GM10248 (cell line): ENCODE measurements around the gene LY86.

Experiments
- CTCF ChIA-PET: fragments of 300-600 bp; sonication (Branson Sonifier 250); formaldehyde crosslinking; extraction: SDS; loops from one replicate; lab custom pipeline; 2021; ENCODE audit warnings: antibody characterized with exemption; lab: Yijun Ruan, JAX
- POLR2A ChIA-PET: fragments of 350-650 bp; sonication (Branson Sonifier 250); formaldehyde crosslinking; extraction: SDS; loops from one replicate; lab custom pipeline; 2020; ENCODE audit warnings: antibody characterized with exemption; lab: Yijun Ruan, JAX
- DNase-seq: peaks from one replicate; pipeline ENCODE4 v3.0.0; 2012; ENCODE audit errors: extremely low spot score
- TF ChIP-seq, protein P1 (sequence below): IDR thresholded peaks from 2 replicates; pipeline ENCODE4 v1.5.1; 2012; ENCODE audit warnings: mild to moderate bottlenecking, low read depth; ENCODE audit errors: extremely low read depth, missing control alignments, control extremely low read depth

Gene LY86

DNA sequence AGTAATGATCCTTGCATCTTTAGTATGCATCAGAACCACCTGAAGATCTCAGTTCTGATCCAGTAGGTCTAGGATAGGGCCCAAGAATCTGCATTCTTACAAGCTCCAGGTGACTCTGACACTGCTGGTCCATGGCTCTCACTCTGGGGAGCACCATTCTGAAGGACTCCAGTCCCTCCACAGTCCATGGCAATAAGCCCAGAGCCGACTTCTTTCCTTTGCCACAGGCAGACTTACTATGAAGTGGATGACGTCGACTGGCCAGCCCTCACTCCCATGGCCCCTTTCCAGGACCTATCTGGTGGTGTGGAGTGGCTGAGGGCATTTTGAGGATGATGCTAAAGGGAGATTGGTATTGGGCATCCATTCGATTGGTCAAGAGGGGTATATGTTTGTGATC lies 21.8 kb upstream of the LY86 start:
- TF ChIP-seq, protein P1, sequence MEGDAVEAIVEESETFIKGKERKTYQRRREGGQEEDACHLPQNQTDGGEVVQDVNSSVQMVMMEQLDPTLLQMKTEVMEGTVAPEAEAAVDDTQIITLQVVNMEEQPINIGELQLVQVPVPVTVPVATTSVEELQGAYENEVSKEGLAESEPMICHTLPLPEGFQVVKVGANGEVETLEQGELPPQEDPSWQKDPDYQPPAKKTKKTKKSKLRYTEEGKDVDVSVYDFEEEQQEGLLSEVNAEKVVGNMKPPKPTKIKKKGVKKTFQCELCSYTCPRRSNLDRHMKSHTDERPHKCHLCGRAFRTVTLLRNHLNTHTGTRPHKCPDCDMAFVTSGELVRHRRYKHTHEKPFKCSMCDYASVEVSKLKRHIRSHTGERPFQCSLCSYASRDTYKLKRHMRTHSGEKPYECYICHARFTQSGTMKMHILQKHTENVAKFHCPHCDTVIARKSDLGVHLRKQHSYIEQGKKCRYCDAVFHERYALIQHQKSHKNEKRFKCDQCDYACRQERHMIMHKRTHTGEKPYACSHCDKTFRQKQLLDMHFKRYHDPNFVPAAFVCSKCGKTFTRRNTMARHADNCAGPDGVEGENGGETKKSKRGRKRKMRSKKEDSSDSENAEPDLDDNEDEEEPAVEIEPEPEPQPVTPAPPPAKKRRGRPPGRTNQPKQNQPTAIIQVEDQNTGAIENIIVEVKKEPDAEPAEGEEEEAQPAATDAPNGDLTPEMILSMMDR: no peak
- CTCF ChIA-PET: interaction anchor here (1.6 to 1.9 kb wide), 2 partner anchors 8 to 10 kb away, joined by 4 to 5 read pairs; no protein-coding TSS in a partner anchor
- no peak for DNase-seq
- POLR2A ChIA-PET: no interaction called here

DNA sequence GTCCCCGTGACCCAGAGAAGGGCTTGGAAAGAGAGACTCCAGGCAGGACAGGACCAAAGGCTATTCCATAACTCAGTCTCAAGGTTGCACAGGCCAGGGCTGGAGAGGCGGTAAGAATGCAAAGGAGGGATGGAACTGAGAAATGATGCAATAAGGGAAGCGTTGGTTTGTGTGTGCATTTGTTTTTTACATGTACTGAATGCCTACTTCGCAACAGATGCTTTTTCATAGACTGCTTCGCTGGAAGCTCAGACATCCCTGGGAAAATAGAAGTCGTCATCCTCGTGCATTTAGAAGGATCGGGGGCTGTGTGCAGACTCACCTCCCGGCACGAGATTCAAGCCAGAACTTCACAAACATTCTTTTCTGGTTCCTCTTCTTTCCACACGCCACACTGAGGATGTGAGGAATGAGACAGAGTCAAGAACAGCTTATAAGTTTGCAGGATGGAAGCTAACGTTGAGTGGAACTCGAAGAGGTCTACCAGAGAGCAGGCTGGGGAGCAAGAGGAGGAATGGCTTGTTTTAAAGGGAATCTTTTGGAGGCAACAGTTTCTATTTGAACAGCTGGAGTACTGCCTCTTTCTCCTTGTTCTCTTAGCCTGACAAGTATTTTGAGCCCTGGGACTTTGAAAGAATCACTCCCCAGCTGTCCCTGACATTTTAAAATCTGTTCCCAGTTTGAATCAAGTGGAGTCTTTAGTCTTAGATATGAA lies 19.3 kb upstream of the LY86 start:
- ChIA-PET POLR2A (no interaction called here), CTCF (interaction anchor here (0.6 to 2.1 kb wide), 7 partner anchors 10 to 128 kb away, joined by 3 to 9 read pairs (median 4); partner anchors contain the start of gene LY86)
- no peak for DNase-seq
- TF ChIP-seq, protein P1: no peak

GRCh38 chr6:6569811-6570164 lies 18.7 kb upstream of the LY86 start:
- CTCF ChIA-PET: interaction anchor here (0.8 to 2.1 kb wide), 6 partner anchors 10 to 127 kb away, joined by 3 to 9 read pairs (median 4); partner anchors contain the start of gene LY86
- POLR2A ChIA-PET: no interaction called here
- TF ChIP-seq, protein P1: no peak
- no peak for DNase-seq

GRCh38 chr6:6570929-6571671 lies 17.4 kb upstream of the LY86 start:
- DNase-seq: no peak
- TF ChIP-seq, protein P1: no peak
- POLR2A ChIA-PET: no interaction called here
- CTCF ChIA-PET: interaction anchor here (1.3 to 2.1 kb wide), 3 partner anchors 10 to 14 kb away, joined by 3 to 7 read pairs (median 4); no protein-coding TSS in a partner anchor

GRCh38 chr6:6575143-6575542 lies 13.4 kb upstream of the LY86 start:
- DNase-seq: no peak
- ChIA-PET POLR2A (no interaction called here), CTCF (interaction anchor here (1.3 to 4.5 kb wide), 4 partner anchors 9 to 28 kb away, joined by 4 to 21 read pairs (median 11); no protein-coding TSS in a partner anchor)
- TF ChIP-seq, protein P1: no peak

GRCh38 chr6:6577735-6578134 lies 10.8 kb upstream of the LY86 start:
- DNase-seq: no peak
- ChIA-PET CTCF (interaction anchor here (1.6 kb wide), 1 partner anchor 20 kb away, joined by 4 read pairs; no protein-coding TSS in a partner anchor), POLR2A (no interaction called here)
- TF ChIP-seq, protein P1: no peak
